Brain microvascular endothelial cell (primary cell): ENCODE results near the gene TAF11L3.
"Not testable (repeated sequence)": the region's sequence is repeated elsewhere in the genome, so short reads cannot be mapped to it uniquely, and the experiment has no call there.

Experiments used
- DNase-seq: peaks from one replicate; pipeline ENCODE4 v3.0.0-alpha.2; 2020
- H3K27ac ChIP-seq: fragments of 250-450 bp; sonication (Bioruptor Pico); 2 replicates; pipeline ENCODE4 v1.5.1; 2020; ENCODE audit warnings: mild to moderate bottlenecking, moderate library complexity
- H3K27me3 ChIP-seq: fragments of 250-450 bp; sonication (Bioruptor Pico); replicated peaks from 2 replicates; pipeline ENCODE4 v1.5.1; 2020; ENCODE audit warnings: mild to moderate bottlenecking
- H3K36me3 ChIP-seq: fragments of 250-450 bp; sonication (Bioruptor Pico); replicated peaks from 2 replicates; pipeline ENCODE4 v1.5.1; 2020; ENCODE audit warnings: mild to moderate bottlenecking
- H3K4me3 ChIP-seq: 2 replicates; pipeline ENCODE4 v1.5.1; 2011; ENCODE audit warnings: low read depth, mild to moderate bottlenecking, control low read depth, low read length, moderate library complexity
- in situ Hi-C: cut with HindIII; loops from 2 replicates; pipeline ENCODE4 v1.10.0; 2017; ENCODE audit warnings: low sequenced_read_pairs, low pct_ligation_motif_present

Gene TAF11L3

DNA sequence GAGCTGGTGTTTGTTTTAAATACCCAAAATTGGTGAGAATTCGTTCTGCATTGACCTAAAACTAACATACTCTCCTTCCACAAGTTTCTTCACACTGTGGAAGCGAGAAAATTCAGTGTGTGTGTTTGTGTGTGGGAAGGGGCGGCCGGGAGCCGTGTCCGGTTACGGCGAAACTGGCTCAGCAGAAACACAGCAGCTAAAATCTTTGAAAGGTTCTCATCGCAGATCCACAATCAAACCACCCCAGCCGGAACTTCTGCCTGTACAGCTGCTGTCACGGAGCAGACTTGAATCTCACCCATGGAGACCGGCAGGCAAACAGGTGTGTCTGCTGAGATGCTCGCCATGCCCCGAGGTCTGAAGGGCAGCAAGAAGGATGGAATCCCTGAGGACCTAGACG is 10.2 kb downstream of the TAF11L3 start, which contains the start of gene TAF11L6:
TSS of gene TAF11L6 (plus strand) at position 301 of the 400 bp plus-strand sequence.
- DNase-seq, H3K27me3 ChIP-seq, H3K4me3 ChIP-seq, in situ Hi-C loops, H3K36me3 ChIP-seq, H3K27ac ChIP-seq: not testable (repeated sequence)
